H1 (cell line): ENCODE measurements around the gene GLG1. TPM values are rescaled to one million over a fixed set of nuclear protein-coding genes. Genes with fewer than 3 reads are reported as not detected.

Experiments used
- ATF2 ChIP-seq: IDR thresholded peaks from 2 replicates; pipeline ENCODE4 v1.6.1; 2012; ENCODE audit warnings: low read length, inconsistent platforms
- BCL11A ChIP-seq, 2 experiments: IDR thresholded peaks; one replicate each; pipeline ENCODE4 v1.6.1; 2011; ENCODE audit warnings: low read depth in 2 of 2, low read length in 2 of 2, mild to moderate bottlenecking in 2 of 2
- GTF2F1 ChIP-seq: IDR thresholded peaks from 2 replicates; pipeline ENCODE4 v1.6.1; 2012; ENCODE audit warnings: low read depth, low read length, improper control_type of control experiment, borderline replicate concordance
- SIN3A ChIP-seq, 2 experiments: IDR thresholded peaks in 1 of 2; conservative IDR thresholded peaks in 1 of 2; 2 replicates each; pipeline ENCODE4 v1.6.1; 2011 to 2012; ENCODE audit warnings: low read length in 2 of 2, improper control_type of control experiment in 1 of 2, low read depth in 1 of 2, mild to moderate bottlenecking in 1 of 2
- polyA plus RNA-seq, 7 experiments: library from polyadenylated mRNA; depleted of rRNA in 3 of 7; stranded (reverse) in 5 of 7; unstranded in 2 of 7; fragments of >200 nt in 5 of 7; fragments of 200-250 nt in 2 of 7; gene quantifications; 1 replicate in 5 of 7; 2 replicates in 1 of 7; 4 replicates in 1 of 7; pipeline versions ENCODE4 v1.2.1 to v1.2.3, GENCODE V29; 2011 to 2013; ENCODE audit warnings: missing spikeins in 2 of 7, mixed read lengths in 2 of 7
- total RNA-seq: library from RNA; stranded (reverse); fragmentation: NEBNext Ultra II Directional; extraction: Animal tissue kit (Norgen Biotek cat#: 25700); gene quantifications from 2 replicates; pipeline ENCODE4 v1.2.1, GENCODE V29; 2021

Gene GLG1
- total and polyA plus RNA-seq, 2 of the 8 experiments (the other 6 are each of a cell fraction or from before 2014, with no cell fraction given) = 53.4 to 139 TPM

GRCh38 chr16:74455213-74455612 is 151.7 kb downstream of the GLG1 start (continued):
- TF ChIP-seq ATF2 (no peak), BCL11A (IDR thresholded peaks at IDR 0.05; ENCODE audit: low read depth in 2 of 2, low read length in 2 of 2) (no peak), GTF2F1 (no peak), SIN3A (conservative IDR thresholded peaks at IDR 0.05 in 1 of 2, IDR thresholded peaks at IDR 0.05 in 1 of 2; ENCODE audit: low read depth in 1 of 2, low read length in 2 of 2) (no peak)
